ENCODE data around the gene G2E3.

G2E3 gene

DNA sequence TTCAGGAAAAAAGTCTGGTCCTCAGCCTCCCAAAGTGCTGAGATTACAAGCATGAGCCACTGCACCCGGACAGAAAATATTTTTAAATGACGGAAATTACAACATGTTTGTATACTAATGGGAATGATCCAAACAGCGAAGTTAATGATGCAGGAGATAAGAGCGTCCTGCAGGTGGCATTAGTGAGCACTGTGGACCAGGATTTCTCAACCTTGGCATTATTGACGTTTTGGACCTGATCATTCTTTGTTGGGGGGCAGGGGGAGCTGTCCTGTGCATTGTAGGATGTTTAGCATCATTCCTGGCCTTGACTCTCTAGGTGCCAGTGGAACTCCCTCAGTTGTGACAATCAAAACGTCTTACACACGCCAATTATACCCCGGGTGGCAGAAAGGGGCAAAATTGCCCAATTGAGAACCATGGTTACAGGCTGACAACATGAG, 97.3 kb downstream of the G2E3 start:
- Histone ChIP-seq H3K27ac (replicated peaks) (no peak overlapping the region), H3K4me3 (replicated peaks; ENCODE audit: insufficient read depth, low read length) (no peak overlapping the region), H3K27me3 (ENCODE audit: insufficient read depth, poor library complexity, severe bottlenecking) (no peaks in the 10 kb centered on the region)
- no peak for TF ChIP-seq GABPA (IDR thresholded peaks at IDR 0.05; ENCODE audit: low read depth)
- TF ChIP-seq, protein P1, sequence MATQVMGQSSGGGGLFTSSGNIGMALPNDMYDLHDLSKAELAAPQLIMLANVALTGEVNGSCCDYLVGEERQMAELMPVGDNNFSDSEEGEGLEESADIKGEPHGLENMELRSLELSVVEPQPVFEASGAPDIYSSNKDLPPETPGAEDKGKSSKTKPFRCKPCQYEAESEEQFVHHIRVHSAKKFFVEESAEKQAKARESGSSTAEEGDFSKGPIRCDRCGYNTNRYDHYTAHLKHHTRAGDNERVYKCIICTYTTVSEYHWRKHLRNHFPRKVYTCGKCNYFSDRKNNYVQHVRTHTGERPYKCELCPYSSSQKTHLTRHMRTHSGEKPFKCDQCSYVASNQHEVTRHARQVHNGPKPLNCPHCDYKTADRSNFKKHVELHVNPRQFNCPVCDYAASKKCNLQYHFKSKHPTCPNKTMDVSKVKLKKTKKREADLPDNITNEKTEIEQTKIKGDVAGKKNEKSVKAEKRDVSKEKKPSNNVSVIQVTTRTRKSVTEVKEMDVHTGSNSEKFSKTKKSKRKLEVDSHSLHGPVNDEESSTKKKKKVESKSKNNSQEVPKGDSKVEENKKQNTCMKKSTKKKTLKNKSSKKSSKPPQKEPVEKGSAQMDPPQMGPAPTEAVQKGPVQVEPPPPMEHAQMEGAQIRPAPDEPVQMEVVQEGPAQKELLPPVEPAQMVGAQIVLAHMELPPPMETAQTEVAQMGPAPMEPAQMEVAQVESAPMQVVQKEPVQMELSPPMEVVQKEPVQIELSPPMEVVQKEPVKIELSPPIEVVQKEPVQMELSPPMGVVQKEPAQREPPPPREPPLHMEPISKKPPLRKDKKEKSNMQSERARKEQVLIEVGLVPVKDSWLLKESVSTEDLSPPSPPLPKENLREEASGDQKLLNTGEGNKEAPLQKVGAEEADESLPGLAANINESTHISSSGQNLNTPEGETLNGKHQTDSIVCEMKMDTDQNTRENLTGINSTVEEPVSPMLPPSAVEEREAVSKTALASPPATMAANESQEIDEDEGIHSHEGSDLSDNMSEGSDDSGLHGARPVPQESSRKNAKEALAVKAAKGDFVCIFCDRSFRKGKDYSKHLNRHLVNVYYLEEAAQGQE (IDR thresholded peaks at IDR 0.05; ENCODE audit: insufficient replicate concordance, low read depth) = no peak
- no peak for TF ChIP-seq SPI1 (IDR thresholded peaks at IDR 0.05; ENCODE audit: borderline replicate concordance, low read depth)
- TF ChIP-seq, protein P2, sequence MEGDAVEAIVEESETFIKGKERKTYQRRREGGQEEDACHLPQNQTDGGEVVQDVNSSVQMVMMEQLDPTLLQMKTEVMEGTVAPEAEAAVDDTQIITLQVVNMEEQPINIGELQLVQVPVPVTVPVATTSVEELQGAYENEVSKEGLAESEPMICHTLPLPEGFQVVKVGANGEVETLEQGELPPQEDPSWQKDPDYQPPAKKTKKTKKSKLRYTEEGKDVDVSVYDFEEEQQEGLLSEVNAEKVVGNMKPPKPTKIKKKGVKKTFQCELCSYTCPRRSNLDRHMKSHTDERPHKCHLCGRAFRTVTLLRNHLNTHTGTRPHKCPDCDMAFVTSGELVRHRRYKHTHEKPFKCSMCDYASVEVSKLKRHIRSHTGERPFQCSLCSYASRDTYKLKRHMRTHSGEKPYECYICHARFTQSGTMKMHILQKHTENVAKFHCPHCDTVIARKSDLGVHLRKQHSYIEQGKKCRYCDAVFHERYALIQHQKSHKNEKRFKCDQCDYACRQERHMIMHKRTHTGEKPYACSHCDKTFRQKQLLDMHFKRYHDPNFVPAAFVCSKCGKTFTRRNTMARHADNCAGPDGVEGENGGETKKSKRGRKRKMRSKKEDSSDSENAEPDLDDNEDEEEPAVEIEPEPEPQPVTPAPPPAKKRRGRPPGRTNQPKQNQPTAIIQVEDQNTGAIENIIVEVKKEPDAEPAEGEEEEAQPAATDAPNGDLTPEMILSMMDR (IDR thresholded peaks at IDR 0.05; ENCODE audit: insufficient read depth, low read length) = peak; percentile 68
- no peak for TF ChIP-seq POLR2AphosphoS5 (IDR thresholded peaks at IDR 0.05; ENCODE audit: low read depth)
- peak in 1 of 2 experiments; percentile 17 for DNase-seq (ENCODE audit: low read depth in 1 of 2, low spot score in 1 of 2)

DNA sequence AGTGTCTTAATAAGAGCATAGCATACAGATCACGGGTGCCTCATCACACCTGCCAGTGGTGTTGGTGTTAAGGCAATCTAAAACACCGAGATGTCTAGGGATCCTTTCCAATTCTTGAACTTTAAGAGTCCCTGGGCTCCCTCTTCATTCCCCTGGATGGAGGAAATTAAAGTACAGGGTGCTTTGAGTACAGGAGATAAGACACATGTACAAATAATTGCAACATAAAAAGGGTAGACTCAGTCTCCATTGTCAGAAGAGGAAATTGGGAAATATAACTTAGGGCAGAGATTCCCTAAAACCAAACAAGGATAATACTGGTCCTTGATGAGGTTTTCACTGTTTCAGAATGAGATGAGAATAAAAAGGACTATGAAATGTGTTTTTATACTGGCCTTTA, 98.1 kb downstream of the G2E3 start:
- Histone ChIP-seq H3K27ac (replicated peaks) (no peak overlapping the region), H3K27me3 (ENCODE audit: insufficient read depth, poor library complexity, severe bottlenecking) (no peaks in the 10 kb centered on the region), H3K4me3 (replicated peaks; ENCODE audit: insufficient read depth, low read length) (no peak overlapping the region)
- no peak for DNase-seq (ENCODE audit: low read depth in 1 of 2, low spot score in 1 of 2)
- TF ChIP-seq, protein P1 (IDR thresholded peaks at IDR 0.05; ENCODE audit: insufficient replicate concordance, low read depth) = no peak
- no peak for TF ChIP-seq GABPA (IDR thresholded peaks at IDR 0.05; ENCODE audit: low read depth)
- TF ChIP-seq, protein P2 (IDR thresholded peaks at IDR 0.05; ENCODE audit: insufficient read depth, low read length) = no peak
- TF ChIP-seq SPI1 (IDR thresholded peaks at IDR 0.05; ENCODE audit: borderline replicate concordance, low read depth) = no peak
- no peak for TF ChIP-seq POLR2AphosphoS5 (IDR thresholded peaks at IDR 0.05; ENCODE audit: low read depth)

DNA sequence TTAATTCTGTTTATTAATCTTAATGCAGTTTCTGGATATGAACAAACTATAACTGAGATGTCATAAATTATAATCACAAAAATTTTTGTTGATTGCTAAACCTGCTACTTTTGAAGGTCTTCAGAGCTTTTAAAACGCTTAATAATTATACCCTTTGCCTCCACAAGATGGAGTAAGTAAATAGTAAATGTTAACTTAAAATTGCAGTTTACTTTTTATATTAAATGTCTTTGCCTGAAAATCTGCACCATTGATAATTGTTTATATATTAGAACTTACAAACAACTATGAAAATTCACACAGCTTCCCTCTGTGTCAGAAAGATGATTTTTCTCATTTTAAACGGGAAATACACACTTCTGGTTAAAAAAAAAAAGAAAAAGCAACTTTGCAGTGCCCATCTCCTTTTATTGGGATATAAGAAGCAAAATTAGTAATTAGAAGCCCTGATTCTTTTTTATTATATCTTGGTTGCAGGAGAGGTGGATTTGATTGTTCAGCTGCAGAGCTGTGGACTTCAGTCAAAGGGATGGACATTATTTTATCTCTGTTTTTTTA, 98.7 kb downstream of the G2E3 start:
- Histone ChIP-seq H3K27ac (replicated peaks) (no peak overlapping the region), H3K4me3 (replicated peaks; ENCODE audit: insufficient read depth, low read length) (no peak overlapping the region), H3K27me3 (ENCODE audit: insufficient read depth, poor library complexity, severe bottlenecking) (no peaks in the 10 kb centered on the region)
- no peak for DNase-seq (ENCODE audit: low read depth in 1 of 2, low spot score in 1 of 2)
- TF ChIP-seq SPI1 (IDR thresholded peaks at IDR 0.05; ENCODE audit: borderline replicate concordance, low read depth) (no peak), GABPA (IDR thresholded peaks at IDR 0.05; ENCODE audit: low read depth) (no peak)

DNA sequence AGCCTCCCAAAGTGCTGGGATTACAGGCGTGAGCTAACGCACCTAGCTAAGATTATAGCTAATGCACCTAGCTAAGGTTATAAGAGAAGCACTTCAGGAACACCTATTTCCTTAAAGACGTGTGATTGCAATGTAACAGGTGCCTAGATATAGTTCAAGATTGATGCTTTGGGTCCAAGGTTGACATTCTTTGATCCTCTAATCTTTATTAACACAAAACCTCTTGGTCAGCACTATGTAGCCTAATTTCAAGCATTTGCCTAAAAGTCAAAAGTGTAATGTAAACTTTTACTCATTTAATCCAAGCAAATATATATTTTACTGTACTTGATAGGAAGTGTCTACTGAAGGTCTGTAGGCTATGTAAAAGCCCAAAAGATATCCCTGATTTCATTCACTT, 99.7 kb downstream of the G2E3 start:
- no peak overlapping the region for H3K27ac ChIP-seq (replicated peaks)
- no peak overlapping the region for H3K4me3 ChIP-seq (replicated peaks; ENCODE audit: insufficient read depth, low read length)
- TF ChIP-seq SPI1 (IDR thresholded peaks at IDR 0.05; ENCODE audit: borderline replicate concordance, low read depth) (no peak), POLR2AphosphoS5 (IDR thresholded peaks at IDR 0.05; ENCODE audit: low read depth) (no peak), GABPA (IDR thresholded peaks at IDR 0.05; ENCODE audit: low read depth) (no peak)
- TF ChIP-seq, protein P2 (IDR thresholded peaks at IDR 0.05; ENCODE audit: insufficient read depth, low read length) = no peak
- TF ChIP-seq, protein P1 (IDR thresholded peaks at IDR 0.05; ENCODE audit: insufficient replicate concordance, low read depth) = no peak
- no peaks in the 10 kb centered on the region for H3K27me3 ChIP-seq (ENCODE audit: insufficient read depth, poor library complexity, severe bottlenecking)
- no peak for DNase-seq (ENCODE audit: low read depth in 1 of 2, low spot score in 1 of 2)
